MCF 10A (cell line): ENCODE results near the gene SIPA1L2. TPM values are rescaled to one million over a fixed set of nuclear protein-coding genes. Genes with fewer than 3 reads are reported as not detected.

Experiments
- Bru-seq: library from RNA; stranded (reverse); fragments of 400-500 nt; gene quantifications from one replicate; lab custom pipeline; 2021; lab: Mats Ljungman, UMichigan
- BruChase-seq, 2 experiments: library from RNA; stranded (reverse); fragments of 400-500 nt; gene quantifications; one replicate each; lab custom pipeline; 2021; lab: Mats Ljungman, UMichigan
- BruUV-seq: library from RNA; stranded (reverse); fragments of 400-500 nt; replicated peaks from 2 replicates; lab custom pipeline; 2021; lab: Mats Ljungman, UMichigan
- CTCF ChIA-PET: fragments of 300-600 bp; sonication (Branson Sonifier 250); formaldehyde crosslinking; extraction: SDS; loops from one replicate; lab custom pipeline; 2021; ENCODE audit warnings: antibody characterized with exemption, inconsistent platforms; lab: Yijun Ruan, JAX
- POLR2A ChIA-PET: fragments of 300-600, 350-650 bp; sonication (Branson Sonifier 250); formaldehyde crosslinking; extraction: SDS; loops from one replicate; lab custom pipeline; 2020; ENCODE audit warnings: antibody characterized with exemption, inconsistent platforms; lab: Yijun Ruan, JAX
- DNase-seq: peaks from one replicate; pipeline ENCODE4 v3.0.0-alpha.2; 2018; ENCODE audit not compliant: unreplicated experiment
- H3K27ac Mint-ChIP-seq: one replicate; pipeline ENCODE4 v1.8.0; 2022; ENCODE audit warnings: mild to moderate bottlenecking, low read depth, mixed read lengths; ENCODE audit not compliant: unreplicated experiment
- H3K27me3 Mint-ChIP-seq: one replicate; pipeline ENCODE4 v1.8.0; 2022; ENCODE audit warnings: mixed read lengths; ENCODE audit not compliant: insufficient read depth, unreplicated experiment
- H3K36me3 Mint-ChIP-seq: one replicate; pipeline ENCODE4 v1.8.0; 2022; ENCODE audit warnings: mild to moderate bottlenecking, moderate library complexity, mixed read lengths; ENCODE audit not compliant: insufficient read depth, unreplicated experiment
- H3K4me1 Mint-ChIP-seq: one replicate; pipeline ENCODE4 v1.8.0; 2022; ENCODE audit warnings: mixed read lengths; ENCODE audit not compliant: insufficient read depth, unreplicated experiment
- H3K4me3 Mint-ChIP-seq: one replicate; pipeline ENCODE4 v1.8.0; 2022; ENCODE audit warnings: mild to moderate bottlenecking, moderate library complexity, mixed read lengths; ENCODE audit not compliant: unreplicated experiment
- H3K9me3 Mint-ChIP-seq: one replicate; pipeline ENCODE4 v1.8.0; 2022; ENCODE audit warnings: mixed read lengths; ENCODE audit not compliant: unreplicated experiment
- CTCF ChIP-seq: fragments of 200-600 bp; IDR thresholded peaks from one replicate; pipeline ENCODE4 v1.8.0; 2022; ENCODE audit warnings: antibody characterized with exemption, mild to moderate bottlenecking; ENCODE audit not compliant: unreplicated experiment
- intact Hi-C: fragments of 100-400 bp; cut with micrococcal nuclease; formaldehyde crosslinking; loops from 2 replicates; pipeline ENCODE4 v1.14.1; 2022
- long read RNA-seq: library from polyadenylated mRNA; stranded (forward); transcript quantifications from one replicate; pipeline ENCODE4 v2.0.0, GENCODE V29; 2022
- total RNA-seq: library from RNA; stranded (reverse); gene quantifications from 2 replicates; pipeline ENCODE4 v1.2.3, GENCODE V29; 2022

Gene SIPA1L2
- total RNA-seq, result 15.2 and 18.3 TPM in 2 replicates
- percentile 77 among the genes with signal in this experiment for Bru-seq, nascent RNA
- BruChase-seq, experiment 1, labeled RNA remaining after a 6-hour chase, result percentile 60 among the genes with signal in this experiment
- percentile 60 among the genes with signal in this experiment for BruChase-seq, experiment 2, labeled RNA remaining after a 2-hour chase
- long read RNA-seq, partial matches to known transcripts, result 6 of 12 reads
- long read RNA-seq, other reads (novel, unspliced or antisense), result 6 of 12 reads

- H3K27ac Mint-ChIP-seq, result peak within 1 kb of the TSS; percentile 76
- H3K36me3 Mint-ChIP-seq, result peaks cover 6% of the 10 kb centered on the region
- no TSS peak for BruUV-seq
- peak within 1 kb of the TSS; percentile 97 for H3K4me3 Mint-ChIP-seq
- TF ChIP-seq CTCF, result peak; percentile 72
- ChIA-PET CTCF (interaction anchor here (0.5 to 3.0 kb wide), 40 partner anchors 11 to 905 kb away, joined by 3 to 17 read pairs (median 3); no protein-coding TSS in a partner anchor), POLR2A (interaction anchor here (0.5 to 2.6 kb wide), 49 partner anchors 9 to 905 kb away, joined by 3 to 15 read pairs (median 4); no protein-coding TSS in a partner anchor)
- intact Hi-C loops, result loop anchor here (1.0 to 5.0 kb wide), 8 partner anchors 239 to 873 kb away; no protein-coding TSS in a partner anchor
- peak; percentile 97 for DNase-seq
- H3K9me3 Mint-ChIP-seq, result no peaks in the 10 kb centered on the region
- no peaks in the 10 kb centered on the region for H3K27me3 Mint-ChIP-seq
- H3K4me1 Mint-ChIP-seq, result peaks cover 33% of the 10 kb centered on the region
Measured at GRCh38 chr1:232630047-232630893, at the start of gene SIPA1L2. TSS of gene SIPA1L2 (minus strand) at chr1:232630133. CDS start at chr1:232515339, 114,794 bp downstream.

GRCh38 chr1:232678185-232678886 lies 48.4 kb upstream of the SIPA1L2 start:
- no TSS peak for BruUV-seq
- Mint-ChIP-seq H3K4me3 (no peak overlapping the region), H3K27me3 (no peaks in the 10 kb centered on the region), H3K9me3 (no peaks in the 10 kb centered on the region), H3K27ac (peak overlapping the region; percentile 78), H3K4me1 (peaks cover 12% of the 10 kb centered on the region), H3K36me3 (no peaks in the 10 kb centered on the region)
- intact Hi-C loops, result no loop called here
- peak; percentile 92 for DNase-seq
- CTCF ChIA-PET, result interaction anchor here (0.6 to 1.7 kb wide), 6 partner anchors 29 to 489 kb away, joined by 3 to 7 read pairs (median 4); no protein-coding TSS in a partner anchor
- no peak for TF ChIP-seq CTCF
- POLR2A ChIA-PET, result interaction anchor here (0.6 to 2.2 kb wide), 22 partner anchors 8 to 457 kb away, joined by 3 to 21 read pairs (median 4); partner anchors contain the start of gene NTPCR

- POLR2A ChIA-PET, result interaction anchor here (1.2 kb wide), 2 partner anchors 10 to 40 kb away, joined by 3 to 4 read pairs; no protein-coding TSS in a partner anchor
- CTCF ChIA-PET, result interaction anchor here (0.7 to 2.0 kb wide), 6 partner anchors 23 to 566 kb away, joined by 3 to 5 read pairs (median 3); no protein-coding TSS in a partner anchor
- H3K36me3 Mint-ChIP-seq, result no peaks in the 10 kb centered on the region
- DNase-seq, result no peak
- no TSS peak for BruUV-seq
- no peak overlapping the region for H3K4me3 Mint-ChIP-seq
- no peaks in the 10 kb centered on the region for H3K9me3 Mint-ChIP-seq
- no peak for TF ChIP-seq CTCF
- intact Hi-C loops, result no loop called here
- no peaks in the 10 kb centered on the region for H3K27me3 Mint-ChIP-seq
- peaks cover 12% of the 10 kb centered on the region for H3K4me1 Mint-ChIP-seq
- H3K27ac Mint-ChIP-seq, result no peak overlapping the region
Measured at GRCh38 chr1:232676307-232676706, 46.4 kb upstream of the SIPA1L2 start.
